ENCODE measurements around the gene ASB6. TPM values are rescaled to one million over a fixed set of nuclear protein-coding genes. Genes with fewer than 3 reads are reported as not detected.
A peak's percentile ranks its signal among the peaks of the same experiment; 100 is the strongest.

ASB6 gene
- total RNA-seq, 1 donor: 21.0 TPM

GRCh38 chr9:129627556-129628440 is 14.2 kb downstream of the ASB6 start:
- Histone ChIP-seq H3K27me3 (ENCODE audit: insufficient read depth, low read length) (no peaks in the 10 kb centered on the region), H2AFZ (ENCODE audit: low read length) (no peak overlapping the region), H4K20me1 (ENCODE audit: insufficient read depth, low read length) (peaks cover 56% of the 10 kb centered on the region), H3K27ac (ENCODE audit: low read depth, low read length) (peak overlapping the region; percentile 95), H3K79me2 (ENCODE audit: insufficient read depth, low read length) (peaks cover 68% of the 10 kb centered on the region), H3K4me2 (ENCODE audit: insufficient read depth, low read length) (peak overlapping the region; percentile 97), H3K4me3 (ENCODE audit: insufficient read depth, low read length) (peak overlapping the region; percentile 78), H3K9me3 (ENCODE audit: low read depth, low read length) (no peaks in the 10 kb centered on the region), H3K4me1 (ENCODE audit: insufficient read depth, low read length) (peaks cover 76% of the 10 kb centered on the region), H3K36me3 (ENCODE audit: insufficient read depth, low read length) (peaks cover 19% of the 10 kb centered on the region)
- no peak for TF ChIP-seq CTCF (IDR thresholded peaks at IDR 0.05; ENCODE audit: extremely low read depth, low read depth, low read length)
- DNase-seq (ENCODE audit: insufficient read length, low spot score, missing footprints): no peak

- no peaks in the 10 kb centered on the region for H3K9me3 ChIP-seq (ENCODE audit: low read depth, low read length)
- H2AFZ ChIP-seq (ENCODE audit: low read length): peak overlapping the region; percentile 58
- no peak for TF ChIP-seq CTCF (IDR thresholded peaks at IDR 0.05; ENCODE audit: extremely low read depth, low read depth, low read length)
Observed at GRCh38 chr9:129626625-129627284, 15.2 kb downstream of the ASB6 start.

DNA sequence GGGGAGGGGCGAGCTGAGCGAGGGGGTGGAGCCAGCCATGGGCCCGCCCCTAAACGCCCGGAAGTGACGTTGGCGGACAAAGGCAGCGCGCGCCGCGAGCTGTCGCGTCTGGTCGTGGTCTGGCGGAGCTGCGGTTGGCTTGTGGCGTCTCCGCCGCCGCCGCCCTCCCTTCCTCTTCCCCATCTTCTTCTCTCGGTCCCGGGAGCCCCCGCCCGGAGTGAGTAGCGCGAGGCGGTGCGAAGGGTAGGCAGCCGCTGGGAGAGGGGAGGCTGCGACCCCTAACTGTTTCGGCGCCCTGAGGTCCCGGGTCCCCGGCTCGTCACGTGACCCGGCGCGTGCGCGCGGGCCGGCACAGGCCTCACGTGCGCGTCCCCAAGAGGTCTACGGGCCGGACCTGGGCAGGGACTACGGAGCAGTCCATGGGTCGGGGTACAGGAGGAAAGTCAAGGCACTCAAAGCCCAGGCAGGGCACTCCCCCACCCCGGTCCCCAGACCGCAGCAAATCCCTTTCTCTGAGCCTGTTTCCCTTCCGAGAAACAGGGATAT is 15.8 kb downstream of the ASB6 start, which contains the start of gene NTMT1:
Gene NTMT1 (plus strand): TSS at position 85 of the 546 bp plus-strand sequence. CDS start 6,541 bp downstream, outside the sequence.
- no peak for TF ChIP-seq CTCF (IDR thresholded peaks at IDR 0.05; ENCODE audit: extremely low read depth, low read depth, low read length)
- Histone ChIP-seq H3K4me2 (ENCODE audit: insufficient read depth, low read length) (peak within 1 kb of the TSS; percentile 97), H3K36me3 (ENCODE audit: insufficient read depth, low read length) (peaks cover 11% of the 10 kb centered on the region), H3K4me1 (ENCODE audit: insufficient read depth, low read length) (peaks cover 59% of the 10 kb centered on the region), H3K27me3 (ENCODE audit: insufficient read depth, low read length) (no peaks in the 10 kb centered on the region), H3K27ac (ENCODE audit: low read depth, low read length) (peak within 1 kb of the TSS; percentile 95), H2AFZ (ENCODE audit: low read length) (peak within 1 kb of the TSS; percentile 58), H4K20me1 (ENCODE audit: insufficient read depth, low read length) (peaks cover 40% of the 10 kb centered on the region), H3K4me3 (ENCODE audit: insufficient read depth, low read length) (peak within 1 kb of the TSS; percentile 78), H3K79me2 (ENCODE audit: insufficient read depth, low read length) (peaks cover 52% of the 10 kb centered on the region), H3K9me3 (ENCODE audit: low read depth, low read length) (no peaks in the 10 kb centered on the region)
- peak; percentile 97 for DNase-seq (ENCODE audit: insufficient read length, low spot score, missing footprints)

More at GRCh38 chr9:129626625-129627284, 15.2 kb downstream of the ASB6 start:
- Histone ChIP-seq H3K4me3 (ENCODE audit: insufficient read depth, low read length) (peak overlapping the region; percentile 78), H3K36me3 (ENCODE audit: insufficient read depth, low read length) (peaks cover 11% of the 10 kb centered on the region), H3K4me1 (ENCODE audit: insufficient read depth, low read length) (peaks cover 65% of the 10 kb centered on the region), H3K79me2 (ENCODE audit: insufficient read depth, low read length) (peaks cover 58% of the 10 kb centered on the region), H3K4me2 (ENCODE audit: insufficient read depth, low read length) (peak overlapping the region; percentile 97), H3K27me3 (ENCODE audit: insufficient read depth, low read length) (no peaks in the 10 kb centered on the region), H3K27ac (ENCODE audit: low read depth, low read length) (peak overlapping the region; percentile 95), H4K20me1 (ENCODE audit: insufficient read depth, low read length) (peaks cover 46% of the 10 kb centered on the region)
- peak; percentile 90 for DNase-seq (ENCODE audit: insufficient read length, low spot score, missing footprints)

Measured in osteoblast (primary cell).